IPS-NIHi7 (cell line): ENCODE results near the gene GATA6.
"Not testable (repeated sequence)": the region's sequence is repeated elsewhere in the genome, so short reads cannot be mapped to it uniquely, and the experiment has no call there.

ENCODE experiments used
- DNase-seq: peaks from one replicate; pipeline ENCODE4 v3.0.0; 2012; ENCODE audit warnings: mixed read lengths; ENCODE audit errors: extremely low spot score

The GATA6 gene

DNA sequence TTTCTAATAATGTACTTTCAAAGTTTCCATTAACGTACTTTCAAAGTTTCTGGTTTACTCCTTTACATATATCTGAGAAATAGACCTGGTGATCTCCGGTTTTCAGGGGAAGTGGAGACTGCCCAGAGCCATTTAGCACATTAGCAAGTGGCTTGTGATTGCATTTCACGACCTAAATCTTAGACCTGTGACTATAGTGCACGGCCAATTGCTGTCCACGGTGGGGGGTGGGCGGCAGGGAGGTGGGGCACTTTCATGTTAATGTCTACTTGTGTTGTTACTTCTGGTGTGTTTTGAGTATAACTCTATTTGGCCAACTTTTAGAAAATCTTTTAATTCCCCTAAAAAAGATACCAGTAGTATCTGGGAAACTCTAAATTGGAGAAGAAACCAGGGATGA lies 11.3 kb downstream of the GATA6 start:
- DNase-seq, result no peak

DNA sequence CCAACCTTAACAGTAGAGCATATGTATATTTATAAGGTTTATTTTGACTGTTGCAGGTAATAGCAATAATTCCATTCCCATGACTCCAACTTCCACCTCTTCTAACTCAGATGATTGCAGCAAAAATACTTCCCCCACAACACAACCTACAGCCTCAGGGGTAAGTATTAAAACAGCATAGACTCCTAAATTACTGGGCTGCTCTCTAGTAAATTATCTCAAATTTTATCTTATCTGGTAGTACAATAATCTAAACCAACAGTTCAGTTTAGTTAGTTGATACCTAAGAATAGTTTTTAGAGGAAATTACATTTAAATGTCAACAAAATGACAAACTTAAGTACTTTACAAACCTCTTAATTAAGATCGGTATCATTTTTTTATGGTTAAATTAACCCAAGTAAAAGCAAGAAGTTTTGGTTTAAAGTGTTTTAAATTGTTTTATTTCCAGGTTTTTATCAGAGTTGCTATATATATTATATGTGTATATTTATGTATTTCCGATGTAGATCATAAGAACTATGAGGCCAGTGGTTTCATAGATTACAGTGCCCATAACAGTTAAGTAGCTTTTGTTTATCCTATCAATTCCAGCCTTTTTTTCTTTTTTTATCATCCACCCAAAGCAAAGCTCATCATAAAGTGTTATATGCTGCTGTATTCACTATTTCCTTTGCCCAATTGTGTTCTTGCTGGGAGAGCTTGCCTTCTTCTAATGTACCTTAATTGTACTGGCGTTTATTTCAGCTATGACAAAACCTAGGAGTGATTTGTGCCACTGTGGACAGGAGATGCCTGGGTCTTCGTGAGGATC lies 13.7 kb downstream of the GATA6 start:
- DNase-seq, result no peak

DNA sequence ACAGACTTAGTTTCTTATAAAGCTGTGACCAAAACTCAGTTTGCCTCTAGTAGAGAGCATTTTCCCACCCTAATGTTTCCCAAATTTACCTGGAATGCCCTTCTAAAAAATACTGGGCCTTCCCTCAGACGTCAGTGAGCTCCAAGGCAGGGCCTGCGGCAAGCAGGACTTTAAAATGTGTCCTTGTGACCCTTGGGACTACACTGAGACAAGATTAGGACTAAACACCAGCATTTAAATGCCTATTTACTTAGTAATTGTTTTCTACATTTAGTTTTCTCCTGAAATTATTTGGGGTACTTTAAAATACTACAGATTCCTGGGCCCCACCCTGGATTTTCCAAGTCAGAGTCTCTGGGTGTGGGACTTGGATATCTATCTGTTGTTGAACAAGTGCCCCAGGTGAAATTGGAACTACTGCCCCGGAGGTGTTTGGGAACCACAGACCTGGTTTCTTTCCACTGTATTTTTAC lies 14.3 kb downstream of the GATA6 start:
- no peak for DNase-seq

DNA sequence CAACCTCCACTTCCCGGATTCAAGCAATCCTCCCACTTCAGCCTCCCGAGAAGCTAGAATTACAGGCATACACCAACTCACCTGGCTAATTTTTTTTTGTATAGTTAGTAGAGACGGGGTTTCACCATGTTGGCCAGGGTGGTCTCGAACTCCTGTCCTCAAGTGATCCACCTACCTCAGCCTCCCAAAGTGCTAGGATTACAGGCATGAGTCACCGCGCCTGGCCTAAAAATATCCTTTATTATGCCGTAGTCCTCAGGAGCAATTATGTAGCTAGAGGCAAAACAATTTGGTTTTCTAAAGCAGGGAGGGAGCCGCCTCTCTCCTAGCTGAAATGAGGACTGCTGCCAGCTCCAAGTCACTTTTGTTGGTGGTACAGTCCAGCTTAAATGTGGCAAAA lies 15.2 kb downstream of the GATA6 start:
- not testable (repeated sequence) for DNase-seq

DNA sequence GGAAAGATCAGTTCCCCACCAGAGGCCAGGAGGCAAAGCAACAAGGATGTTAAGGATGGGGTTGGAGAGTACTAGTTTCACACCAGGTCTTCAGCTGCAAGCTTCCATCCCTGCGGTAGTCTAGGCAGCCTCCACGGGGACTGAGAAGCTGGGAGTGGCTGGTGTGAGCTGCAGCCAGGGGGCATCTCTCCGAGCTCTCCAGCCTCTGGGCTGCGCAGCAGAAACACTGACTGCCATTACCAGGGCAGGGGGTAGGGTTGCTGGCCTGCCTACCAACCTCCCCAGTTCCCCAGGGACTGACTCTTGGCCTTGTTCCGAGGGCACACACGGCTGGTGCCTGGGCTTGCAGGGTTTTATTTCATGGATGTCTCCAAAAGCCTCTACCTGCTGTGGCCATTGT lies 15.9 kb downstream of the GATA6 start:
- no peak for DNase-seq

DNA sequence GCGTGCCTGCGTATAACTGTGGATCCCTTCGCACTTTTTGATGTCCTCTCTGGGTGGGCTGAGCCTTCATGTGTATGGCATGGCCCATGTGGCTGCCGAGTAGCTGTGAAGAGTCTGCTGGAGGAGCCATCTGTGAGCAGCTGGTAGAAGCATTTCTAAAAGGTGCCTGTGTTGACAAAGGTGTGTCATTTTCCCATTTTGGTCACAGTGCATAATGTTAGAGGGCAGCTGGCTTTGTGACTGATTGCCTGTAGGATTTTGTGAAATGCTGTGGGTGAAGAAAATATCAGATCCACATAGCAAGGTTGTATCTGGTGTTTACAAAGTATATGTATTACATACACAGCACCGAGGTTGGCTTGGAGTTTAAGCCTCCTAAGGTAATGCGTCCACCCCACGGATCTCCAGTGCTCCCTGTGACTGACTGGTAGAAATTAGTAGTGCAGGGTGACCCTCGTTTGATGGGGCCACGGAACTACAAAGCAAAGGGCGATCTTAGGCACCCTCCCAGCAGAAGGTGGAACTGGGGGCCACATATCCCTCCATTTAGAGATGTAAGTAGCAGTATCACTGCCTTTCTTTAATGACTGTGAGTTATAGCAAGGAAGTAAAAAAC lies 16.5 kb downstream of the GATA6 start:
- DNase-seq, result no peak

DNA sequence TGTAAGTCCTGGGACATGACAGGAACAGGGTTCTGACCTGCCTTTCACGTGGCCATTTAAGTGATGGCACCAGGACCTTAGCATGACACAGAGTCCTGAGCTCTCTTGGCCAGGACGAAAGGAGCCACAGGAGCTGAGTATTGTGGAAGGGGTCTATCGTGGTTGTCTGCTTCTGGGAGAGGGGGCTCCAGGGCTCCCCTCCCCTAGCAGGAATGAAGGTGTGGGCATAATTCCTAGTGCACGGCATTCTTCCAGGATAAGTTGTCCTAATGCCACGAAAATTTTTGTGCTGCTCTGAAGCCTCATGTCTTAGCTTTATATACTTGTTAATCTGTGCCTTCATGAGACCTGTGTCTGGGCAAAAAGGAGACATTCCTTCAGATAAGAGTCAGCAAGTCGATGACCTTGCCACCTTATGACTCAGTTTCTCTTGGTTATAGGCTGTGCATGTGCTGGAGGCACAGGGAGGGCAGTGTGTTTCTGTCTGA lies 17.1 kb downstream of the GATA6 start:
- DNase-seq, result no peak

DNA sequence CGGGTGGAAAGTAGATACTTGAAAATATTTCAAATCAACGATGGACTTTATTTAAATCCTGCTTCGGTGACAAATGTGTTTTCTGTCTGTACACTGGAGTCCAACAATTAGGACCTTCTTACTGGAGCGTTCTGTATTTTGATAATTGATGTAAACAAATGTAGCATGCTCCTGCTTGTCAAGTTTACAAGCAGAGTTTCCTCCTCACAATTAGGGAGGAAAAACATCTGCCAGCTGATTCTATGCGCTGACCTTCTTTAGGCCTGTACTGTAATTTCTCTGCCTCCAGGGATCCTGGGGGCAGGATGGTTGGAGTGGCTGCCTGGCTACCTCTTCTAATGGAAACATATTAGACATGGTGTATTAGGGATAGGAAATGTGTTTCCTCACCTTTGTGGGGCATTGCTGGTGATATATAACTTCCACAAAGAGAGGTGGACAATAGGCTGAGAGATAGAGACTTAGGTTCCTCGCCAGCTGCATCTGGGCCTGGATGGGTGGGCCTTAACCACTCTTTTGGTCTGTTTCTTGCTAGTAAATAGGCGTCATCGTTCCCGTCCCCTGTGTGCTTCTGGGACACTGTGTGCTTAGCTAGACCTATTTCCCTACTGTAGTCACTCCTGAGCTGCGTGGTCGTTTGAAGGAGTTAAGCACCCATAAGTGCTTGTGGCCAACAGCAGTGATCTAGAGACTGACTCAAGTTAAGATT lies 19.3 kb downstream of the GATA6 start:
- no peak for DNase-seq

DNA sequence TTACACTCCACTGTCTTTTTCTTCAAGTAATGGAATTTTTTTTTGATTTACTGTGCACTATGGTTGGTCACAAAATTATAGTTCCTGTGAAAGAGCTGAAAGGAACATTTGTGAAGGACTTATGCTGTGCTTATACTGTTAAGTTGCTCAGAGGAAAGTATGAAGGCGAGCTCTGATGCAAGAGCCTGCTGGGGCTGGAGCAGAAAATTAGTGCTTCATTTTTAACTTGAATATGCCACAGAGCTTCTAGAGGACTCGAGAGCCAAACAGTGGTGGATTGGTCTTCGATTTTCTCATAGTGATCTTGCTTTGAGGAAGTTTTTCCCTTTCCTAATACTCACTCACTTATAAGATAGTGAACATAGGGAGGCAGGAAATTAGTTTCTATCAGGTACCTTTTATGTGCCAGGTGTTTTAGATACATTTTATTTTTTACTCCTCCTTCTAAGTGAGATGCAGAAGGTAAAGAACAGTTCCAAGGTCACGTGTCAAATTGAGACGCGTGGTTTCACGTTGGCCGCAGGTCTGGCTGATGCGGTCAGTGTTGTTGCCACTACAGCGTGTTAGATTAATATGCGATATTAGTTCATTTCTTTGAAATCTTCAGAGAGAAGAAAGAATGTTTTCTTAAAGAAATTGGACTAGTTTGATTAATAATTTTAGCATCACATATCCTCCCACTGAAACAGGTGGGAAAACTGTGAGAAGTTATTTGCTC lies 20.2 kb downstream of the GATA6 start:
- DNase-seq, result no peak

DNA sequence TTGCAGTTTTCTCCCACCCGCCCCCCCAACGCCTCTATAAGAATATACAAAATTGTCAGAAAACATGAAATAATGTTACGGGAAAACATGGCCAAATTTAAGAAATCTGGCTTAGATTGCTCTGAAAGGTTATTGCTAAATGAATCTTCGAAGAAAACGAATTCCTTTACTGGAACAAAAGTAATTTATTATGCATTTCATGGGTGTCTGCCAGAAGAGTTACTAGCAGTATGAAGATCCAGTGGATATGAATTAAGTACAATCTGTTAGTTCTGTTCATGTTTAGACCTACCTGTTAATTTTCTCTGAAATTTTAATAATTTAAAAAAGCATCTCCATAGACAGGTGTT lies 21.9 kb downstream of the GATA6 start:
- no peak for DNase-seq

DNA sequence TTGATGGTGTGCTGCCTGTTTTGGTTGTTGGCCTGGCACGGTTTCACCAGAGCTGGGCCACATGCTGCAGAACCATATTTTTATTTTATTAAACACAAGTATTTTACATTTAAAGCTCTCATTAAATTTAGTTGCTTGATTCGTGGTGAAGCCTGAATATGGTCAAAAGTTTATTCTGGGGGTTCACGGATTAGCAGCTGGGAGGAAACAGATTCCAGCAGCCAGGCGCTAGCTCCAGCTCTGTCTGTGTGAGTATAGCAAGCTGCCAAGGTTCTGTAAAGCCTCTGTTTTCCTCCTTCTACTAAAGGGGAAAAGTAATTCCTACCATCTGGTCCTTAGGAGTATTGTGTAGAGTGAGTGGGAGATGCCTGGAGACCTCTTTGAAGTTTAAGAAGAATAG lies 22.5 kb downstream of the GATA6 start:
- no peak for DNase-seq

DNA sequence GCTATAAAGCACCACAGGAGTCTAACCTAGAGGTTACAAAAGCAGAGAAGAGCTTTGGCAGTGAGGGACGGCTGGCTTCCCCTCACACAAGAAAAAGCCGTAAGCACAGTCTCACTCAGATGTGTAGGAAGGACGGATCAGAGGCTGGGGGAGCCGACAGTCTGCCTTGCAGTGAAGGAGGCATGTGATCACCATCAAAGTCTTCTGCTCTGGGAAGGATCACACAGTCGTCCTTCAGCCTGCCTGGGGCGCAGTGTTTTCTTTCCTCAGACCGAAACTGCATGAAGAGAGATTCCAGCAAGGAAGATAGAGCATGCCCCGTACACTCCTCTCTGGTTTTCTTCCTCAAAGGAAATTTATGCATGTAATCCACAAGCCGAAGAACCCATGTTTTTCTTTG lies 24.1 kb downstream of the GATA6 start:
- no peak for DNase-seq

DNA sequence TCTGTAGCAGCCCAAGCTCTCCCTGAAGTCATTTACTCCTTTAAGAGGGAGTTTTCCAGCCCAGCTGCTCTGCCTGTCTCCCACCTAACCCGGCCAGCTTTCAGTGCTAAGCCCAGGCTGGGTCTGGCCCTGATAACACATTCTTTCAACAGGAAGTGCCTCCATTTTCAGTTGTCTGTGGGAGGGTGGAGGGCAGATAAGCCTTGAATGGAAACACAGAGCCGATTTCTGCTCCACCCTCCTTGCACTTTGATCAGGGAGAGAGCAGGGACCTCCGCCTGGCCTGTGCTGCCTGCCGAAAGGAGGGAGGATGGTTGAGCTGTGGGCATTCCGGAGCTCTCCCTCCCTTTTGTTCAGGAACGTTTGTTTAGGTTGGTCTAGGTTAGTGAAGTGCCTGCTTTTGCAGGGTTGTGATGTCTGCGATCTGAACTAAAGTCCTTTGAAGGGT lies 24.8 kb downstream of the GATA6 start:
- peak; percentile 51 for DNase-seq

DNA sequence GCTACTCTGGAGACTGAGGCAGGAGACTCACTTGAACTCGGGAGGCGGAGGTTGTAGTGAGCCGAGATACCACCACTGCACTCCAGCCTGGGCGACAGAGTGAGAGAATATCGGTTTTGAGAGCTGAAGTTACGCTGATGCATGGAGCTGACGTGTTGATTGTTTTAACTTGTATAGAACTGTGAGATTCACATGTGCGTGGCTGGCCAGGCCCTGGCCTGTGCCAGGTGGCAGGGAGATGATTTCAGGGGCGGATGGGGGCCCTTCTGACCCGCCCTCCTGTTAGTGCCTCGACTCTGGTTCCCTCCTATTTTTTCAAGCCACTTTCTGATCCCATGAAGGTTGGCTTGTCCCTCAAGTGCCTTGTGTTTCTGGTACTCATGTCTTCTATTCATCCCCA lies 25.7 kb downstream of the GATA6 start:
- DNase-seq, result no peak

DNA sequence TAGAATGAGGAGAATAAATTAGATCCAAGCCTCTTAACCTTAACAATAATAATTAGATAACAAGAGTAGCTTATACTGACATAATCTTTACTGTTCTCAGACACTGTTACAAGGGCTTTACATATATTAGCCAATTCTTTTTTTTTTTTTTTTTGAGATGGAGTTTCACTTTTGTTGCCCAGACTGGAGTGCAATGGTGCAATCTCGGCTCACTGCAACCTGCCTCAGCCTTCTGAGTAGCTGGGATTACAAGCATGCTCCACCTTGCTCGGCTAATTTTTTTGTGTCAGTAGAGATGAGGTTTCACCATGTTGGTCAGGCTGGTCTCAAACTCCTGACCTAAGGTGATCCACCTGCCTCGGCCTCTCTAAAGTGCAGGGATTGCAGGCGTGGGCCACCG lies 27.6 kb downstream of the GATA6 start:
- not testable (repeated sequence) for DNase-seq

DNA sequence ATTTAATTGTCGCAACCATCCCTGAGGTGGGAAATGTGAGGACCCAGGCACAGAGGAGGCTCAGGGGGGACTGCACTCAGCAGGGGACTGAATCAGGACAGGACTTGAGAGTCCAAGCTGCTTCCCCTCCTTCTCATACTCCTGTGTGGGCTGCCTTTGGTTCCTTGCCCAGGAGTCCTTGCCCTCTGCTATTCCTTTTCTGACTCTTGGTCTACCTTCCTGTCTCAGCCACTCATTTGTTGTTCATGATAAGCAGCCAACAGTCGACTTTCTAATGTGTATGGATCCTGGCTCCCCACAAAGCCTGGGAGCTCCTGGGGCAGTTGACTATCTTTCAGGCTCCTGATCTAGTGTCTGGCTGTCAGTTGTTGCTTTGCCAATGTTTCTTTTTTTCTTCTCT lies 28.3 kb downstream of the GATA6 start:
- no peak for DNase-seq

DNA sequence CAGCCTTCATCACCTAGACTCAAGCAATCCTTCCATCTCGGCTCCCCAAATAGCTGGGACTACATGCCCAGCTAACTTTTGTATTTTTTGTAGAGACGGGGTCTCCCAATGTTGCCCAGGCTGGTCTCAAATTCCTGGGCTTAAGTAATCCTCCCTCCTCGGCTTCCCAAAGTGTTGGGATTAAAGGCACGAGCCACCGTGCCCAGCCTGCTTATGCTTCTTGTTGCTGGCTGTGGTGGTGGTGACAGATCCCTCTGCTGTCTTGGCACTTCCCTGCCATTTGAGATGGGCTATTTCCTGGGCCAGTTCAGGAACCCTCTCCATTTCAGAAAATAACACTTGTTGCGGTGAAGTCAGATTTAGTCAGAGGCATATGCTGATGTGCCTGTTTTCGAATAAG lies 28.8 kb downstream of the GATA6 start:
- no peak for DNase-seq

DNA sequence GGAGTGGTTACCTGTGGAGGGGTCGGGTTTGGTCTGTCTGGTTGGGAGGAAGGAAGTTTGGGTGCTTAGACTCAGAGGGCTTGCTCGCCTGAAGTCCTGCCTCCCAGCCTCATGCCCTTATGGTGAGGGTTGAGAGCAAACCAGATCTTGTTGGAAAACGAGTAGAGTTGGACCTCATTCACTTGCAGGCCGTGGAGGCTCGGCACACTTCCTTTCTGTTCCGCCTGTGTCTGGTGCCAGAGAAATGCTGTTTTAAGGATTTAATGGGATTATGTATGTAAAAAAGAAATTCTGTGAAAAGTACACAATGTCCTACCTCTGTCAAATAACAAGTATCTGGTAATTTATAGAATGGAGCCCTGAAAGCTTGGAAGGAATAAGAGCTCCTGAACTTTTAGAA lies 29.6 kb downstream of the GATA6 start:
- no peak for DNase-seq

DNA sequence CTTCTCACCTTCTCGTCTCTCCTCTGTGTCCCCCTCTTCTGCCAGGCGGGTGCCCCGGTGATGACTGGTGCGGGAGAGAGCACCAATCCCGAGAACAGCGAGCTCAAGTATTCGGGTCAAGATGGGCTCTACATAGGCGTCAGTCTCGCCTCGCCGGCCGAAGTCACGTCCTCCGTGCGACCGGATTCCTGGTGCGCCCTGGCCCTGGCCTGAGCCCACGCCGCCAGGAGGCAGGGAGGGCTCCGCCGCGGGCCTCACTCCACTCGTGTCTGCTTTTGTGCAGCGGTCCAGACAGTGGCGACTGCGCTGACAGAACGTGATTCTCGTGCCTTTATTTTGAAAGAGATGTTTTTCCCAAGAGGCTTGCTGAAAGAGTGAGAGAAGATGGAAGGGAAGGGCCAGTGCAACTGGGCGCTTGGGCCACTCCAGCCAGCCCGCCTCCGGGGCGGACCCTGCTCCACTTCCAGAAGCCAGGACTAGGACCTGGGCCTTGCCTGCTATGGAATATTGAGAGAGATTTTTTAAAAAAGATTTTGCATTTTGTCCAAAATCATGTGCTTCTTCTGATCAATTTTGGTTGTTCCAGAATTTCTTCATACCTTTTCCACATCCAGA lies 31.3 kb downstream of the GATA6 start:
- DNase-seq, result no peak

DNA sequence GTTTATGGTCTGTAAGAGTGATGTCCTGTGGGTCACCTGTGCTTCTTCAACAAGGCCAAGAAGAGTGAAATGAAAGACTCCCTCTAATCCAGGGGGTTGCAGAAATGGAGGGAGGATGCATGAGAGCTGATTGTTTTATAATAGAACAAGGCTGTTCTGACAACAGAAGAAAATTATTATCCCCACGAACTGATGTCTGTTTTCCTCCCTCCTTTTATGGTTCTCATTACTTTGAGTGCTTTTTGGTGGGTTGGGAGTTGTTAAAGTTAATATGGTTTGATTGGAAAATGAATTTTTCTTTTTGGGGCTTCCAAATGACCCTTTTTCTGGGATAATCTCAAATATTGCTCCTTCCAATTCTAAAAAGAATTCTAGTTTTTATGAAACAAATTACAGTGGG lies 33.6 kb downstream of the GATA6 start:
- no peak for DNase-seq

DNA sequence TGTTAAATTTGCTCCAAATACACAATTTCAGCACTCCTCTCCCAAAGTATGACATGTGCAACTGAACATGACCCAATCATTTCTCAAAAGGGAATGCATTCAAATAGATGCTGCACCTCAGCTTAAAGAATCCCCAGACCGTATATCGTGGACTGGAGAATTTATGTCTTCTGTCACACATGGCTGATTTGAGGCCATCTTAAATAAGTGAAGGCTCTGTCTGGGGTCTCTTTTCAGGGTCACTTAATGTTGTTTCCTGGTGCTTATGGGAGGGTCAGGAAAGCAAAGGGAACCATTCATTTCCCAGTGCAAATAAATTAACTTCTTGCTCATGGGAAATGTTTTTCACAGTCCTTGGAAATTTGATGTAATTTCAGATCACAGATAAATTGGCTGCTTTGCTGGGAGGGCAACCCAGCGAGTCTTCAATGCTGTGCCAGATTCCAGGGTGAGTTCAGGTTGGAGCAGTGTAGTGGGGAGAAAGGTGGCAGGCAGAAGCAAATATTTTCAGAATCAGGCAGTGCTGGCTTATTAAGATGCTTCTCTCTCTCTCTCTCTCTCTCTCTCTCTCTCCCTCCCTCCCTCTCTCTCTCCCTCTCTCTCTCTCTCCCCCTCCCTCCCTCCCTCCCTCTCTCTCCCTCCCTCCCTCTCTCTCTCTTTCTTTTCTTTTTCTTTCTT lies 34.3 kb downstream of the GATA6 start:
- no peak for DNase-seq
